ENCODE measurements around the gene AXIN2.

DNA sequence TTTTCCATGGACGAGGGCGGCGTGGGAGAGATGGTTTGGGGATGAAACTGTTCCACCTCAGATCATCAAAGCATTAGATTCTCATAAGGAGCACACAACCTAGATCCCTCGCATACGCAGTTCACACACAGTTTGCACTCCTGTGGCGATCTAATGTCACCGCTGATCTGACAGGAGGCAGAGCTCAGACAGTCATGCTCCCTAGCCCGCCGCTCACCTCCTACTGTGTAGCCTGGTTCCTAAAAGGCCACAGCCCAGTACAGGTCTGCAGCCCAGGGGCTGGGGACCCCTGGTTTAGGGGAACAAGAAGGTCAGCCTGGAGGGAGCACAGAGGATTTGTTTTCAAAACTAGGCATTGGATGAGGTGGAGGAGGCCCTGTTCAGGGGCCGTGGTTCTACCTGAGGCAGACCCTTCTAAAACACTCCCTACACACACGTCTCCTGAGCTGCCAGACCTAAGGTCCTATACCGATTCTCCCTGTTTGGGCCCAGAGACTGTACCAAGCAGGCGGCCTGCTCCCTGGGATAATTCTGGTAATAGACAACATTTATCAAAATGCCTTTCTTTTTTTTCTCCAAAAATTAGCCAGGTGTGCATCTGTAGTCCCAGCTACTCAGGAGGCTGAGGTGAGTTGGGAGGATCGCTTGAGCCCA lies 38.6 kb downstream of the AXIN2 start:
- no peak for TF ChIP-seq FOXP2 (optimal IDR thresholded peaks at IDR 0.05; ENCODE audit: control extremely low read depth, extremely low read length, insufficient read depth)
- TF ChIP-seq EZH2 (IDR thresholded peaks at IDR 0.05) = no peak

Data from SK-N-MC (cell line).